Ishikawa (cell line): Measurements from ENCODE around the gene ZNF8.

Source experiments
- CEBPB ChIP-seq: IDR thresholded peaks from 2 replicates; pipeline ENCODE4 v1.6.1; 2012
- CREB1 ChIP-seq: IDR thresholded peaks from 2 replicates; pipeline ENCODE4 v1.6.1; 2012; ENCODE audit warnings: low read depth
- EGR1 ChIP-seq: IDR thresholded peaks from 2 replicates; pipeline ENCODE4 v1.6.1; 2012
- EP300 ChIP-seq: IDR thresholded peaks from 2 replicates; pipeline ENCODE4 v1.6.1; 2012; ENCODE audit warnings: borderline replicate concordance
- FOXM1 ChIP-seq: IDR thresholded peaks from 2 replicates; pipeline ENCODE4 v1.6.1; 2012; ENCODE audit warnings: low read depth, borderline replicate concordance
- MAX ChIP-seq: IDR thresholded peaks from 2 replicates; pipeline ENCODE4 v1.6.1; 2012
- NFIC ChIP-seq: IDR thresholded peaks from 2 replicates; pipeline ENCODE4 v1.6.1; 2012
- RAD21 ChIP-seq: IDR thresholded peaks from 2 replicates; pipeline ENCODE4 v1.6.1; 2012; ENCODE audit warnings: low read depth
- TAF1 ChIP-seq: IDR thresholded peaks from 2 replicates; pipeline ENCODE4 v1.6.1; 2012; ENCODE audit warnings: low read depth, mild to moderate bottlenecking
- TCF12 ChIP-seq: IDR thresholded peaks from 2 replicates; pipeline ENCODE4 v1.6.1; 2012; ENCODE audit warnings: low read depth
- TEAD4 ChIP-seq: IDR thresholded peaks from 2 replicates; pipeline ENCODE4 v1.6.1; 2012
- YY1 ChIP-seq: IDR thresholded peaks from 2 replicates; pipeline ENCODE4 v1.6.1; 2012; ENCODE audit warnings: low read depth
- ZBTB7A ChIP-seq: IDR thresholded peaks from 2 replicates; pipeline ENCODE4 v1.6.1; 2012; ENCODE audit warnings: low read depth
- TF ChIP-seq, protein P1 (sequence below): IDR thresholded peaks from 2 replicates; pipeline ENCODE4 v1.6.1; 2012
- TF ChIP-seq, protein P2 (sequence below): IDR thresholded peaks from 2 replicates; pipeline ENCODE4 v1.6.1; 2012; ENCODE audit warnings: low read depth, mild to moderate bottlenecking

ZNF8 gene

GRCh38 chr19:58335630-58336029, 56.9 kb downstream of the ZNF8 start:
- TF ChIP-seq CREB1 (no peak), NFIC (no peak), TAF1 (no peak), TCF12 (no peak), MAX (no peak), RAD21 (no peak), TEAD4 (no peak), CEBPB (no peak), FOXM1 (no peak), ZBTB7A (no peak)
- TF ChIP-seq, protein P1, sequence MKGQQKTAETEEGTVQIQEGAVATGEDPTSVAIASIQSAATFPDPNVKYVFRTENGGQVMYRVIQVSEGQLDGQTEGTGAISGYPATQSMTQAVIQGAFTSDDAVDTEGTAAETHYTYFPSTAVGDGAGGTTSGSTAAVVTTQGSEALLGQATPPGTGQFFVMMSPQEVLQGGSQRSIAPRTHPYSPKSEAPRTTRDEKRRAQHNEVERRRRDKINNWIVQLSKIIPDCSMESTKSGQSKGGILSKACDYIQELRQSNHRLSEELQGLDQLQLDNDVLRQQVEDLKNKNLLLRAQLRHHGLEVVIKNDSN = no peak

GRCh38 chr19:58336216-58336615, 57.5 kb downstream of the ZNF8 start:
- TF ChIP-seq CEBPB = no peak
- TF ChIP-seq, protein P2, sequence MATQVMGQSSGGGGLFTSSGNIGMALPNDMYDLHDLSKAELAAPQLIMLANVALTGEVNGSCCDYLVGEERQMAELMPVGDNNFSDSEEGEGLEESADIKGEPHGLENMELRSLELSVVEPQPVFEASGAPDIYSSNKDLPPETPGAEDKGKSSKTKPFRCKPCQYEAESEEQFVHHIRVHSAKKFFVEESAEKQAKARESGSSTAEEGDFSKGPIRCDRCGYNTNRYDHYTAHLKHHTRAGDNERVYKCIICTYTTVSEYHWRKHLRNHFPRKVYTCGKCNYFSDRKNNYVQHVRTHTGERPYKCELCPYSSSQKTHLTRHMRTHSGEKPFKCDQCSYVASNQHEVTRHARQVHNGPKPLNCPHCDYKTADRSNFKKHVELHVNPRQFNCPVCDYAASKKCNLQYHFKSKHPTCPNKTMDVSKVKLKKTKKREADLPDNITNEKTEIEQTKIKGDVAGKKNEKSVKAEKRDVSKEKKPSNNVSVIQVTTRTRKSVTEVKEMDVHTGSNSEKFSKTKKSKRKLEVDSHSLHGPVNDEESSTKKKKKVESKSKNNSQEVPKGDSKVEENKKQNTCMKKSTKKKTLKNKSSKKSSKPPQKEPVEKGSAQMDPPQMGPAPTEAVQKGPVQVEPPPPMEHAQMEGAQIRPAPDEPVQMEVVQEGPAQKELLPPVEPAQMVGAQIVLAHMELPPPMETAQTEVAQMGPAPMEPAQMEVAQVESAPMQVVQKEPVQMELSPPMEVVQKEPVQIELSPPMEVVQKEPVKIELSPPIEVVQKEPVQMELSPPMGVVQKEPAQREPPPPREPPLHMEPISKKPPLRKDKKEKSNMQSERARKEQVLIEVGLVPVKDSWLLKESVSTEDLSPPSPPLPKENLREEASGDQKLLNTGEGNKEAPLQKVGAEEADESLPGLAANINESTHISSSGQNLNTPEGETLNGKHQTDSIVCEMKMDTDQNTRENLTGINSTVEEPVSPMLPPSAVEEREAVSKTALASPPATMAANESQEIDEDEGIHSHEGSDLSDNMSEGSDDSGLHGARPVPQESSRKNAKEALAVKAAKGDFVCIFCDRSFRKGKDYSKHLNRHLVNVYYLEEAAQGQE = no peak
- TF ChIP-seq FOXM1 = no peak
- no peak for TF ChIP-seq ZBTB7A
- no peak for TF ChIP-seq EGR1
- TF ChIP-seq TAF1 = no peak
- no peak for TF ChIP-seq TEAD4
- no peak for TF ChIP-seq RAD21
- TF ChIP-seq EP300 = no peak
- TF ChIP-seq MAX = no peak
- no peak for TF ChIP-seq YY1

DNA sequence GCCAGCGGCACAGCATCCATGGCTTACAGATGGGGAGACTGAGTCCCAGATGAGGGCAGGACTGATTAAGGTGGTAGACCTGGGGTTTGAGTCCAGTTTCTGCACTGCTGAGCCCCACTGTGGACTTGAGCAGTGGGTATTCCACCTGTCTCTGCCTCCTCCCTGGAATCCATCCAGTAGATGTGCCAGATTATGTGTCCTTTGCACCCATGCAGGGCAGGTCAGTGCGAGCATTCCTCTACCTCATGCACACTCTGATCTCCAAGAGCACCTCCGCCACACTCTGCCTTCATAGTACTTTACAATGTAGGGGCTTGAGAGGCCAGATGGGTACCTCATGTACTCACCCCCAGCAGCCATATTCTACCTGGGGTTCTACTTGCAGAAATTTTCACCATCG, 58.1 kb downstream of the ZNF8 start:
- no peak for TF ChIP-seq RAD21
- TF ChIP-seq NFIC = no peak
- no peak for TF ChIP-seq TEAD4
- no peak for TF ChIP-seq TAF1
- TF ChIP-seq MAX = no peak
- TF ChIP-seq FOXM1 = no peak
- no peak for TF ChIP-seq EP300
- TF ChIP-seq TCF12 = no peak
- TF ChIP-seq, protein P1 = no peak
- no peak for TF ChIP-seq YY1
- TF ChIP-seq ZBTB7A = no peak
- TF ChIP-seq EGR1 = no peak
- TF ChIP-seq CEBPB = no peak
- TF ChIP-seq CREB1 = no peak
- TF ChIP-seq, protein P2 = no peak

GRCh38 chr19:58338336-58338735, 59.6 kb downstream of the ZNF8 start:
- TF ChIP-seq EP300 = no peak
- no peak for TF ChIP-seq EGR1
- TF ChIP-seq YY1 = no peak
- TF ChIP-seq TCF12 = no peak
- no peak for TF ChIP-seq RAD21
- TF ChIP-seq, protein P1 = no peak
- no peak for TF ChIP-seq NFIC
- TF ChIP-seq TAF1 = no peak
- TF ChIP-seq MAX = no peak
- TF ChIP-seq TEAD4 = no peak

GRCh38 chr19:58338825-58339558, 60.2 kb downstream of the ZNF8 start:
- TF ChIP-seq ZBTB7A (no peak), EP300 (no peak), EGR1 (no peak), CREB1 (no peak), MAX (no peak), TCF12 (no peak), TAF1 (no peak), TEAD4 (no peak), RAD21 (no peak), FOXM1 (no peak), CEBPB (no peak), YY1 (no peak)
- TF ChIP-seq, protein P1 = no peak
- TF ChIP-seq, protein P2 = no peak
